HG02884 (cell line): ENCODE measurements around the gene COL4A6.

Experiments
- ATAC-seq: cut with Tn5 transposase; IDR thresholded peaks from one replicate; pipeline ENCODE4 v1.9.1; 2021; ENCODE audit warnings: mild to moderate bottlenecking, moderate library complexity; ENCODE audit not compliant: unreplicated experiment

Gene COL4A6

DNA sequence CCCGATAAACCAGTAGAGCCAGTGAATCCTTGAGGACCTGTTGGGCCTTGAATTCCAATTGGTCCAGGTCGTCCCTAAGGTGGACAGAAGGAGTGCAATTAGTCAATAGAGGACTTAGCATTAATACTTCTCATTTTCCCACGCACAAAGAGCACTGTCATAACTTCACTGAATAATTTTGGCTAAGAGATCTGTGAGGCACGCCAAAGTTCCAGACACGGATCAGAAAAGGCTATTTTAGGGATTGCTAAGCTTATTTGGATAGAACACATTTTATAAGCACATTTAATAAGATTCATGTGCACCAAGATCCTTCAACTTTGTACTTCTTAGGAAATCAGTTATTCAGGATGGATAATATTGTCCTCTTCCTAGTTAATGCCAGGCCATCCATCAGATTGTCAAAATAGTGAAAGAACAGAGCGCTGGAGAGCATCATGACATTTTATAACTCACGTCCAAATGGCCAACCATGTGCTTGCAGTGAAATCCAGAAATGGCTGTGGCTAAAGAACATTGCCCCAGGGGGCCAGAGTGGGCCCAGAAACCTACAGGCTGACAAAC, 216.8 kb downstream of the COL4A6 start:
- no peak for ATAC-seq

DNA sequence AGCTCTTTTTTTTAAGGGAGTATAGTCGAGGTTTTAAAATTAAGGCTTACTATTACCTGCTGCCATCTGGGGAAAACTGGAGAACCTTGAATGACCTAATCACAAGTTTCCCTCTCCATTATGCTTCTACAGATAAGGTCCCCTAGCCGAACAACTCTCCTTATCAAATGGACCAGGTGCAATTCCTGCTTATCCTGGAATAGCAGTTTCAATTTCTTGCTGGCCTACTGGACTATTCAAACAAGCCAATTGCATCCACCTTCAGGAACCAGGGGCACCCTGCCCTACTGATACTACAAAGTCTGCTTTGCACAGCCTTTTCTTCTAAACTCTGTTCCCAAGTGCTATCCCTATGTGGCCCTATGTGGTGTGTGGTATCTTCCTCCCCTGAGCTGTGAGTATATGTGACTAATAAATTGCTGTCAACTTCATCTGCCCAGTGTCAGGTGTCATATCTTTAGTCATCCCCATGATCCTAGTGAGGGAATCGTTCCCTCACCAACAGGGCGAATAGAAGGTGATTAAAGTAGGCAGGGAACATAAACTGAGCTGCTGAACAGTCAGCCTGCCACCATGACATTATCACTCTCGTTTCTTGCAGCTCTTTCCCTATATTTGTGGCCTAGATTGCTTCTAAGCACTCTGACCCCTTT, 218.1 kb downstream of the COL4A6 start:
- no peak for ATAC-seq

DNA sequence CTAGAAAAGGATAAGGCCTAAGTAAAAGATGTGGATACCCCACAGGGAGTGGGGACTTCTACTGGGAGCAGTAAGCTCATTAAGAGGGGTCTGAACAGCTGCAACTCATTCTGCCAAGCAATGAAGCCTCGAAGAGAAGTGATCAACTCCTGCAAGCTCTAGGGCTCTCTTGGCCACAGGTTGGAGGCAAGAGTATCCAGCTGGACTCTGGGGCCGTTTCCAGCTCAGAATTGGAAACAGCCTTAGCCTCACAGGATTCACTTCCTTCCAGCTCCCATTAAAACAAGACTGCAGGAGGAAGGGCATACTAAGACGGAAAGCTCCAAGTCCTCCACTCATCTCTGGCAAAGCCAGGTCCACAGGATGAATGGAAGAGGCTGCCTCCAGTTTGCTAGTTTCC, 220.3 kb downstream of the COL4A6 start:
- no peak for ATAC-seq

DNA sequence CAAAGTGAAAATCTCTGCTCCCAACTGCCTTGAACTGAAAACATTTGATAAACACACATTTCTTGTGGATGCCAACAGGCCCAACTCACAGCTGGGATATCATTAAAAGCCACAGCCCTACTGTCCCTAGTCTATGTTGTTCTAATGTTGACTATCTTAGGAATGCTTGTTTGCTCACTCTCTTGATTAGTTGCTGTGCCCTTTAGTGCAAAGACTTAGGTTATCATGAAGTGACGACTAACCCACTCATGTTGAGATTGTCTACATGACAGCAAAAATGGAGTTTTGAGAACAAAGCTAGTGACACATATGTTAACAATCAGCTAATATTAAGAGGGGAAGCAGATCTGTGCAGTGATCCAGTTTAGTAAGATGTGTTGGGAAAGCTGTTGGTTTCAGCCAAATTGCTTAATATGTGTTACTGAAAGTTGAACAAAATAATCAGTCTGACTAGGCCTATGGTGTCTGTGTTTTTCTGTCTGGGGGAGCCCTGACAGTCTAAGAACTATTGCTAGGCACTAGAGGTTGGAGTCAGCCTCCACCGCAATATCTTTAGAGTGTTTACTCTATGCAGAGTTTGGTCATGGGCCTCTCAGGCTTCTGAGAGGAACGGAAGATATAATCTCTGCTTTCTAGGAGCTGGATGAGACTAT, 221.2 kb downstream of the COL4A6 start:
- ATAC-seq: no peak

DNA sequence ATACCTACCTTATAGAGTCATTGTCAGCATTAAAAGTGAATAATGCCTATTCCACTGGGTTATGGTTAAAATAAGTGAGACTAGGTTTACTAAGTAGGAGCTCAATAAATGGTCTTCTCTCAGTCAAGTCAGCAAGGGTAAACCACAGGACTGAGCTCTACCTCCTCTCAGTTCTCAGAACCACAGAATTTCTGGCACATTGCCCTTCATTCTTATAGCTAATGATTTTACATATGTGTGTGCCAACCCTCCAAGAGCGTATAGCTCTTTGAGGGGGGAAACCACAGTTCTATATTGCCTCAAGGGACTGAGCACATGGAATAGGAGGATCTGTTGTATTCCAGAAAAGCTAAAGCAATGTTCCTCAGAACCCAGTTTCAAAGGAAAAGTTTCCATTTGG, 221.8 kb downstream of the COL4A6 start:
- ATAC-seq: no peak

DNA sequence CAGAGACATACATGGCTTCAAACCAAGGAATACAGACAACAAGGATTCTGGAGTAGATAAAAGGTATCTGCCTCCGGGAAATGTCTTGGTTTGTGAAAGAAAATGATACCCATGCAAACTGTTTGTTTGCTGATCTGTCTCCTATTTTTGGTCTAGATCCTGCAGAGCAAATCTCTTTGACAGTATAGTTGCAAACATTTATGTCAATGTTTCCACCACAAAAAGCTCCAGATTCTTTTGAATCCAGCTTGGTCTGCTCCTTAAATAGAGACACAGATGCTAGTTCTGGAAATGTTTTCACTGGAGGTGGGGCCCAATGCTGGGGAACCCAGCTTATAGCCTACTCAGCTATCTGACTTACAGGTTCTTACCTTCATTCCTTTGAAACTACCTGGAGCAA, 226.9 kb downstream of the COL4A6 start:
- ATAC-seq: no peak

DNA sequence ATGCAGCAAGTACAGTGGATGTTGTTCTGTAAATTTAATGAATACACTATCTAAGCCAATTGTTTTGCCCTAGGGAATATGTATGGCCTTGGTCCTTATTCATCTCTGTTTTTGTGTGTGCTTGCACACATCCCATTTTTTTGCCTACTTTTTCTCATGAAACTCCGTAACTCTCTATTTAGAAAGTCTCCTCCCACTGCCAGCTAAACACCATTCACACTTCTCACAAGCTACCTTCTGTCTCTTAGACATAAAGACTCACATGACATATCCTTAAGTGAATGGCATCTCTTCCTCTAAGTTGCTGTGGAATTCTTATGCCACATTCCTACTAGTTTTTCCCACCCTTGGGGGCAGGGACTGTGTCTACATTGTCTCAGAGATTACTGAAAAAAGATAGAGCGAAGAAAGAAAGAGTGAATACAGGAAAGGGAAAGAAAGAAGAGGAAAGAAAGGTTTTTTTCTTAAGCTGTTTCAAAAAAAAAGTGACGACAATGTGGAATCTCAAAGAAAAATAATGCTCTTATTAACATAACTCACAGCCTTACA, 229.1 kb downstream of the COL4A6 start:
- no peak for ATAC-seq

DNA sequence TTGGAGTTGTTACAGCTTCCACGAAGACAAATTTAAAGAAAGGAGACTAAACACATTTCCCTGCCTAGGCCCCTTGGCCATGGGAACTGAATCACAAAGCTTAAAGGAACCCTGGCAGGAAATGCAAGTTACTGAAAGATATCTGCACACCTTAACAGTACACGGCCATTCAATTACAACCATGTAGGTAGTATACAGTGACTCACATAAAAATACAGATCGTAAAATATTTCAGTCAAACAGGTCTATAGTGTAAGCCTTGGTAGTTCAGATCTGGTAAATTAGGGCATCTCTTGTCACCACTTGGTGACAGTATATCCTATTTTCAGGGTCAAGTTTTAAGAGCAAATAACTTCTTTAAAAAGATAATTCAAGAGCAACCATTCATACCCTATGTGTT, 234.7 kb downstream of the COL4A6 start:
- ATAC-seq: no peak

DNA sequence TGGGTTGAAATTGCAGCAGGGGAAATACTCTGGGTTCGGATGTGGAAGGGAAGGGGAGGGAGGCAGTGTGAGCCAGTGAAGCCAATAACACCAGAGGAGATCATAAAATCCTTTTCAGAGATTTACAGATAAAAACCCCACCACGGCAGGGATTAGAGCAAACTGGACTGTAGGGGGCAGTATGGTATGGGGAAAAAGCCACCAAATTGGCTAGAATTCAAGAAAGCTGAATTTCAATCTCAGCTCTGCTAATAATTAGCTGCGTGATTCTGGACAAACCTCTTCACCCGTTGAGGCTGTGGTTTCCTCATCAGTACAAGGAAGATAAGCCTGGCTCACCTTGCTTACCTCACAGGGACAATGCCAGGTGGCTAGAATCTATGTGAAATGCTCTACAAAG, 238.5 kb downstream of the COL4A6 start:
- no peak for ATAC-seq

DNA sequence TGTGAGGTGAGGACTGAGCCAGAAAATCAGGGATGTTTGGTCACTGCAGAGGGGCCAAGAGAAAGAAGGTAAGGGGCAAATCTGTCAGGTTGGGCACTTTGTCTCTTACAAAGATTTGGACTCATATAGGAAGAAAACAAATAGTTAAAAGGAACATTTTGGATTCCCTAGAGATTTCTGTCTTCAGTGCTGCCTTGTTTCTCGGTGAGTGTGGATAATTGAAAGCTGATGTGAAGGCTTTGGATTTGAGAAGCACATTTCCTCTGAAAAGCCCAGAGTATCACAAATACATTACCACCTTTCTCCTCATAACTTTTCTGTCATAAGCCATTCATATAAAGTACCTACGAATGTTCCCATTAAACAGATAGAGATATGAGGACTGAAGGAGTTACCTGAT, 239.2 kb downstream of the COL4A6 start:
- no peak for ATAC-seq

DNA sequence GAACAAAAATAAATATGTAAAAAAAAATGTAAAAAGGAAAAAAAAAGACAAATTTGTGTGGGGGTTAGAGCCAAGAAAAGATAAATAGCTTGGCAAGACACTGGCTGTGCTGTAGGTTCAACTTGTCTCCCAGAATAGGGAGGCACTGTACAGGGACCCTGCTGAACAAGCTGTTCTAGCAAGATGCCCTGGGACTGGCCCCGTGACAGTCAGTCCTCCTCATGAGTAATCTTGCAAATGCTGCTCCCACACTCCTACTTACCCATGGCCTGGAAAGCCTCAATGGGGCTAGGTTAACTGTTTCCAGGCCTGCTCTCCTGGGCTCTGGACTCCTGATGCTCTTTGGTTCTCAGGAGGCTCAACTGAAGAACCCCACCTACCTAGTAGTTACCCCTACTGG, 239.8 kb downstream of the COL4A6 start:
- ATAC-seq: no peak

DNA sequence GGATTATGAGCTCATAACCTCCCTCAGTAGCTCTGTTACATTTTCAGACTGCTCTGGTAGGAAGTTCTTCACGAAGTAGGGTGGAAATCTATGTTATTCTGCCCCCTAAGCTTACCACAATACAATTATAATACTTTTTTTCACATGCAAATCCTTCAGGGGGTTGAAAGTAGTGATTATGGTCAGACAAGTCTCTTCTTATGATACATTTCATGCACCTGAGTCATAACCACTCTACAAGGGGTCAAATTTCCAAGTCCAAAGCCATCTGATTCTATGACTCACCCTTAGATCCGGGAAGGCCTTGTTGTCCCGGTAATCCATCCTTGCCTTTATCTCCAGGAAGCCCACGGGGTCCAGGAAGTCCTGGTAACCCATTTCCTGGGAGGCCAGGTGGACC, 251.4 kb downstream of the COL4A6 start:
- no peak for ATAC-seq

DNA sequence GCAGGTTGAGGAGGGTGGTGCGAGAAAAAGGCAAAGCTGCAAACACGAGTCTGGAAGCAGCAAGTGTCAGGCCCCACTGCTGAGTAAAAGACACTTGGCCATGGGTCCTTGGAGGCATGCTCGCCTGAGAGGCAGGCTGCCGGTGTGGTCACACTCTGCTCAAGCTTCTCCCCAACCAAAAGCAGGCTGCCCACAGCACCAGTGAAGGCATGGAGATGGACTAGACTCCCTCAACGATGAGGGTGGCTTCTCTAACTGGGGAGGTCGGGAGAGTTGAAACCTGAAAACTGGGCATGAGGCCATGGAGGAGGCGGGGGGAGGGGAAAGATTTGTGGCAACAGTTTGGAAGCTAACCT, 260.1 kb downstream of the COL4A6 start:
- ATAC-seq: no peak

DNA sequence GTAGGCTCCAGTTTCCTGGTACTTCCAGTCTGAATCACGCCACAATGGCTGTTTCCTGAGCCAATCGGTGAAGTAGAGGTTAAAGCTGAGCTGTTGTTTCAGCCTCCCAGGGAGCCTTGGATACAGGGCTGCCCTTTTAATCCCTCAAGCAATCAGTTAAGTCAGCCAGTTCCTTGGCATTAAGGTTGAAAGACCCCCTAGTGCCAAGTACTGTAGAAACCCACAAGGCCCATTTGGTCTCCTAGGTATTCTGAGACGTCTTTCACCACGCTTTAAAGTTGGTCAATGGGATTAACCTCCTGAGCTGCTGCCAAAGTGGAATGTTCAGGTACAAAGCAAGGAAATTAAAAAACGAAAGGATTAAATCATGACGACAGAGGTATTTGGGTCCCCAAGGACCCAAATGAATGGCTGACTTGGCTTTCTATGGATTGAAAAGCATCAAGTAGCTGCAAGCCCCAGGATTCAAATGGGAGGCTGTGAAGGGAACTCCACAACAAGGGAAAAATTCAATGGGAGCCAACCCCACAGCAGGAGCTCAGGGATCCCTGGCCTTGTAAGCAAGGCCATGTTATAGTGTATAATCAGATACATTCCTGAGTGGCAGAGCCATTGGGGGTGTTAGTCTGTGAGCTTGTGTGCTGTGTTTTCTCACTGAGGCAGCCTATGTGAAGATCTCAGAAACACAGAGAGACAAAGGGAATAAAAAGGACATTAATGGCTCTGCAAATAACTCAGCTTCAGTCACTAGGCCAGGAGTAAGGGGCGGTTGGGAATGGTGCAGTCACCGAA, 260.7 kb downstream of the COL4A6 start:
- no peak for ATAC-seq

DNA sequence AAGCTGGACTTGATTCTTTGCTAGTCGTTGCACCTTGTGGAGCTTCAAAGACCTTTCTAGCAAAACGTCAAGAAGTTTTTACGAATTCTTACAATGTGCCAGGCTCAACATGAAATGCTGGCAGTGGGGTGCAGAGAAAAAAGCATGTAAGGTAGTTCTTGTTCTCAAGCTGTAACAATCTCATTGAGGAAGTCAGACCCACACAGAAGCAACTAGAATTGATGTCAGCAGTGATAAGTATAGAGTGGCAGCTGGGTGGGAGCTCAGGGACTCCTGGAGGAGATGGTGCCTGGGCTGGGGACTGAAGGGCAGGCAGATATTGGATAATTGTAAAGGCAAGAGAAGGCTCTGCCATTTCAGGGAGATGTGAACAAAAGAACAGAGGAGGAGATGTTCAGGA, 264.3 kb downstream of the COL4A6 start:
- ATAC-seq: no peak

DNA sequence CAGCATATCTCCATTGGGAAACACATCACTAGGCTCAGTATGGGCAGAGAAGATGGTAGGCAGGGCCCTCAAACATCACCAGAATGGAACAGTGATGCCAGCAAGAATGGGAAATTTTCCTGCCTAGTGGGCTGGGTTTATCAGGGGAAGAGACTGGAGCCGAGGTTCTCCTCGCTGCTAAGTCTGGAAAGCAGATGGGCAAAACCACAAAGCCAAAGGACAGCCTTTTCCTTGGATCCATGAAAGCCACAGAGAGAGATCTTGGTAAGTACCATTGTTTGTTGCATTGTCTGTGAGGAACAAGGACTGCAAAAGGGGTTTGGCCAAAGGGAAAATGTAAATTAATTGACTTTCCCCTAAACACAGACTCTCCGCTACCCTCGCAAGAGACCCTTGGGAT, 266.6 kb downstream of the COL4A6 start:
- ATAC-seq: no peak

DNA sequence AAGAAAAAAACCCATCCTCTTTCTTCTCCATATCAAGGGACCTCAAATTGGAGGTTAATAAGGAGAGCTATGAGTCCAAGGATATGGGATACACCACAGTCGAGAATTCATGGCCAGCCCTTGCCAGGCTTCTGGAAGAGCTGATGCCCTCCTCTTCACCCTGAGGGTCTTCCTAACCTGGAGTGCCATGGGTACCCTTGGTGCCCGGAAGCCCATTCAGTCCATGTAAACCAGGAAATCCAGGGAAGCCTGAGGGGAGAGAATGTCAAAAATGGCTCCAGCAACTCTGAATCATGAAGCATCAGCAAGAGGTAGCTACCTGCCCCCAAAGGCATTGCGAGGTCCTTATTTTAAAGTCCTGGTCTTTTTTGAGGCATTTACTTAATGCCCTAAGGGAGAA, 268.5 kb downstream of the COL4A6 start:
- ATAC-seq: no peak

DNA sequence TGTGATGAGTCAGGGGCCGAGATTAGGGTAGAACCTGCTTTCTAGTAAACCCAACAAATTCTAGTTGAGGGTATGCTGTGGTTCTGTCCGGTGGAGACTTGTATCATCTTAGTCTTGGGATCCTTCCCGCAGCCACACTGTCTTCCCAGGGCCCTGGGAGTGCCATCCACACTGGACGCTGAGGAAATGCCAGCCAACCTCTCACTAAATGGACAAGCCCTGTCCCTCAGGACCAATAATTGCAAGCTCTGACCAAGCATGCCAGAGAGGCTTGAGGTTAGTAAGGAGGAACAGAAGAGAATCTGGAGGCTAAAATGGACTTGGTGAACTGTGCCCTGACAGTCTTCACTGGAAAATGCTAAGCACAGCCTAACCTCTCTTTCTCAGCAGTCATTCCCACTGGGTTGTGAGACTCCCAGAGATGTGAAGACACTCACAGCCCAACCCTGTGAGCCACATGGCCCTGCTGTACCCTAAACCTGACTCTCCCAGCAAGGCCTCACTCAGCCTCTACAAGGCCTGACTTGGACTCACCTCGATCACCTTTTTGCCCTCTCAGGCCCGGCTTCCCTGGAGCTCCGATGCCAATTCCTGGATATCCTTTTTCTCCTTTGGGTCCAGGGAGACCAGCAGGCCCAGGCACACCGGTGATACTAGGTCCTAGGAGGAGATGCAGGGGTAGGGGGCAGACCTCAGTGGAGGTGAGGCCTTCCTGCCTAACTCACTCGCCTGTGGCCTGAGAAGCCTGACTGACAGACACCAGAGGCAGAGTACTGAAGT, 269.1 kb downstream of the COL4A6 start:
- ATAC-seq: no peak

DNA sequence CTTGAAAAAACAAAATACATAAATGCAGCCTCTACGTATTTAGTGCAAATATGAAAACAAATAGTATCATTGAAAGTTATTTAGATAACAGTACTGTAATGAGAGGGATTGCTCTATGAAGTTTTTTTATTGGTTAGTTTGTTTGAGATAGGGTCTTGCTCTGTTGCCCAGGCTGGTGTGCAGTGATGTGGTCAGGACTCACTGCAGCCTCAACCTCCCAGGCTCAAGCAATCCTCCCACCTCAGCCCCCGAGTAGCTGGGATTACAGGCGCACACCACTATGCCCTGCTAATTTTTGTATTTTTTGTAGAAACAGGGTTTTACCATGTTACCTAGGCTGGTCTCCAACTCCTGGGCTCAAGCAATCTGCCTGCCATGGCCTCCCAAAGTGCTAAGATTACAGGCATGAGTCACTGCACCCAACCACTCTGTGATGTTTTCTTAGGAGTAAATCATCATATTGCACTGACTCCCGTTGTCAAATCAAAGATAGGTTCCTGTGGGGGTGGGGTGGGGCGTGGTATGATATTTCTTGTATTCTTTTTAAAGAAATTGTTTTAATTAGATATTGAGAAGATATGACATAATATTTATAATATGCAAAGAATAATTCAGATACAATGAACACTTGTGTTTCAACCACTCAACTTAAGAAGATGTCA, 270.9 kb downstream of the COL4A6 start:
- ATAC-seq: no peak

DNA sequence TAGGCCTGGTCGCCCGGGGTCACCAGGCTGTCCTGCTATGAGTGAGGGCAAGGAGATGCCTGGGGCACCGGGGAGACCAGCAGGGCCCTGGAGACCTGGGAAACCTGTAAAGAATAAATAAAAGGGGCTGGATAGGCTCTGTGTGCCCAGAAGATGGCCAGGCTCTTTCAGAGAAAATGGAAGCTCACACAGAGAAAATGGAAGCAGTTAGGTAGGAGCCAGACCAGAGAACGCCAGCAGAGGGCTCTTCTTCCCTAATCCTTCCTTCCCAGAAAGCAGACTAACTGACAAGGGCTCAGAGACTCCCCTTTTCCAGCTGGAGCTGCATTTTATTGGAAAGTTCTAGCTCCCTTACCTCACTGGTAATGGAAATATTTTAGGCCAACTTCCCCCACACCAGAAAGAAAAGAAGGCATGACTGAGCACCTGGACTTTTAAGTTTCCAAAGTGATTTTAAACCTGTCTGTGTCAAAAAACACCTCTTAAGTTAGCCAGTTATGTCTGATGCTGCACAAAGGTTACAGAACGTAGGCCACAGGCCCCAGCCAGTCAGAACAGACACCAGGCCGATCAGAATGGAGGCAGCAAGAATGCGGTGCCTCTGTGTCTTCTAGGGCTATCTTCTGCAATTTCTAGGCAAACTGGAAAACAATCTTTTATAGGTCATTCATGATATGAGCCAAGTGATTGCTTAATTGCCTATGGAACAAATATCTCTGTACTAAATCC, 272.7 kb downstream of the COL4A6 start:
- no peak for ATAC-seq
